H1 (cell line): ENCODE measurements around the gene ZNF555. TPM values are rescaled to one million over a fixed set of nuclear protein-coding genes. Genes with fewer than 3 reads are reported as not detected.

Experiments used
- CTCF ChIA-PET: fragments of 300-600 bp; sonication (Branson Sonifier 250); formaldehyde crosslinking; loops from one replicate; lab custom pipeline; 2021; ENCODE audit not compliant: partially characterized antibody; lab: Charles Lee
- POLR2A ChIA-PET: fragments of 300-600 bp; sonication (Branson Sonifier 250); formaldehyde crosslinking; loops from one replicate; lab custom pipeline; 2021; ENCODE audit warnings: inconsistent platforms; ENCODE audit not compliant: partially characterized antibody; lab: Charles Lee
- DNase-seq, 2 experiments: peaks; one replicate each; pipeline versions ENCODE4 v3.0.0 to v3.0.0-alpha.2; 2010 to 2022; ENCODE audit warnings: low spot score in 2 of 2, low read depth in 1 of 2, mixed read lengths in 1 of 2
- FAIRE-seq: peaks from 2 replicates; lab custom pipeline; 2011; peaks lifted over from hg19 to GRCh38; lab: Jason Lieb, UNC
- H2AFZ ChIP-seq: 2 replicates; pipeline ENCODE4 v1.8.1; 2012; ENCODE audit warnings: low read length, inconsistent platforms
- H2AK5ac ChIP-seq: 2 replicates; pipeline ENCODE4 v1.6.1; 2013; ENCODE audit warnings: low read depth, low read length
- H2BK120ac ChIP-seq: replicated peaks from 2 replicates; pipeline ENCODE3; 2013; ENCODE audit warnings: low read depth, low read length, inconsistent platforms
- H2BK12ac ChIP-seq: 2 replicates; pipeline ENCODE4 v1.6.1; 2013; ENCODE audit warnings: low read depth, low read length
- H2BK15ac ChIP-seq: 2 replicates; pipeline ENCODE4 v1.6.1; 2013; ENCODE audit warnings: low read length
- H2BK20ac ChIP-seq: 2 replicates; pipeline ENCODE4 v1.6.1; 2013; ENCODE audit warnings: low read length
- H2BK5ac ChIP-seq: 2 replicates; pipeline ENCODE4 v1.6.1; 2013; ENCODE audit warnings: low read depth, low read length
- H3K14ac ChIP-seq: 2 replicates; pipeline ENCODE4 v1.6.1; 2013; ENCODE audit warnings: inconsistent platforms; ENCODE audit not compliant: insufficient read length
- H3K18ac ChIP-seq: 2 replicates; pipeline ENCODE4 v1.6.1; 2013; ENCODE audit warnings: low read length; ENCODE audit errors: extremely low read depth
- H3K23ac ChIP-seq: 2 replicates; pipeline ENCODE4 v1.6.1; 2013; ENCODE audit warnings: inconsistent platforms; ENCODE audit not compliant: insufficient read length
- H3K23me2 ChIP-seq: 2 replicates; pipeline ENCODE4 v1.6.1; 2013; ENCODE audit warnings: low read depth, low read length
- H3K27ac ChIP-seq: 2 replicates; pipeline ENCODE4 v1.6.1; 2011; ENCODE audit warnings: low read depth, low read length, inconsistent platforms
- H3K27me3 ChIP-seq, 4 experiments: replicated peaks in 1 of 4; 1 replicate in 1 of 4; 2 replicates in 3 of 4; pipeline versions ENCODE4 v1.6.1 to v1.8.1; 2011 to 2013; ENCODE audit warnings: low read length in 3 of 4, mild to moderate bottlenecking in 3 of 4, inconsistent platforms in 2 of 4, mixed read lengths in 2 of 4, moderate library complexity in 1 of 4; ENCODE audit not compliant: control insufficient read depth in 3 of 4, insufficient read depth in 3 of 4; ENCODE audit errors: extremely low read depth in 1 of 4
- H3K36me3 ChIP-seq, 4 experiments: 2 replicates each; pipeline versions ENCODE4 v1.6.1 to v1.8.1; 2011 to 2013; ENCODE audit warnings: mild to moderate bottlenecking in 4 of 4, low read length in 3 of 4, moderate library complexity in 2 of 4, control low read depth in 1 of 4, inconsistent platforms in 1 of 4; ENCODE audit not compliant: insufficient read depth in 4 of 4, control insufficient read depth in 2 of 4
- H3K4ac ChIP-seq: replicated peaks from 2 replicates; pipeline ENCODE3; 2013; ENCODE audit warnings: low read length, low read depth, mixed read lengths, inconsistent platforms; ENCODE audit not compliant: insufficient read length
- H3K4me1 ChIP-seq, 4 experiments: replicated peaks in 1 of 4; 1 replicate in 1 of 4; 2 replicates in 3 of 4; pipeline versions ENCODE4 v1.6.1 to v1.8.1; 2011 to 2013; ENCODE audit warnings: low read length in 3 of 4, inconsistent platforms in 2 of 4, mixed read lengths in 1 of 4; ENCODE audit not compliant: insufficient read depth in 4 of 4, control insufficient read depth in 3 of 4
- H3K4me2 ChIP-seq, 2 experiments: 2 replicates each; pipeline versions ENCODE4 v1.6.1 to v1.8.1; 2011 to 2013; ENCODE audit warnings: low read depth in 2 of 2, low read length in 2 of 2, control low read depth in 1 of 2, inconsistent platforms in 1 of 2, mild to moderate bottlenecking in 1 of 2; ENCODE audit not compliant: insufficient read depth in 1 of 2
- H3K4me3 ChIP-seq, 4 experiments: fragments of 200-600, 300-600 bp in 1 of 4; sonication (generic), shearing (Covaris generic), sonication (Bioruptor Twin) in 1 of 4; 2 replicates each; pipeline versions ENCODE4 v1.5.1 to v1.8.1; 2011 to 2016; ENCODE audit warnings: low read length in 4 of 4, low read depth in 3 of 4, control low read depth in 2 of 4, inconsistent platforms in 2 of 4, mild to moderate bottlenecking in 2 of 4, mixed read lengths in 1 of 4, moderate library complexity in 1 of 4; ENCODE audit not compliant: insufficient read depth in 2 of 4; ENCODE audit errors: extremely low read depth in 1 of 4
- H3K56ac ChIP-seq: replicated peaks from 2 replicates; pipeline ENCODE3; 2013; ENCODE audit warnings: low read depth, mild to moderate bottlenecking, mixed read lengths, low read length, inconsistent platforms; ENCODE audit not compliant: insufficient read length
- H3K79me1 ChIP-seq: 2 replicates; pipeline ENCODE4 v1.6.1; 2013; ENCODE audit warnings: low read depth, low read length, control low read depth
- H3K79me2 ChIP-seq, 2 experiments: 2 replicates each; pipeline versions ENCODE4 v1.6.1 to v1.8.1; 2012 to 2013; ENCODE audit warnings: low read length in 2 of 2, mild to moderate bottlenecking in 2 of 2, inconsistent platforms in 1 of 2; ENCODE audit not compliant: insufficient read depth in 2 of 2, control insufficient read depth in 1 of 2
- H3K9ac ChIP-seq, 4 experiments: replicated peaks in 1 of 4; 1 replicate in 1 of 4; 2 replicates in 3 of 4; pipeline versions ENCODE4 v1.6.1 to v1.8.1; 2011 to 2013; ENCODE audit warnings: low read depth in 3 of 4, low read length in 3 of 4, control low read depth in 2 of 4, mild to moderate bottlenecking in 2 of 4, moderate library complexity in 2 of 4, inconsistent platforms in 1 of 4; ENCODE audit errors: extremely low read depth in 1 of 4
- H3K9me3 ChIP-seq, 2 experiments: 2 replicates each; pipeline versions ENCODE4 v1.6.1 to v1.8.1; 2012 to 2013; ENCODE audit warnings: mild to moderate bottlenecking in 2 of 2, moderate library complexity in 2 of 2, control low read depth in 1 of 2, inconsistent platforms in 1 of 2, low read depth in 1 of 2, low read length in 1 of 2, mixed read lengths in 1 of 2; ENCODE audit not compliant: insufficient read depth in 2 of 2
- H4K20me1 ChIP-seq, 2 experiments: replicated peaks in 1 of 2; 2 replicates each; pipeline versions ENCODE3 to v1.8.1; 2011 to 2013; ENCODE audit warnings: inconsistent platforms in 2 of 2, low read length in 2 of 2, mild to moderate bottlenecking in 1 of 2; ENCODE audit not compliant: insufficient read depth in 2 of 2, control insufficient read depth in 1 of 2
- H4K5ac ChIP-seq: 2 replicates; pipeline ENCODE4 v1.6.1; 2013; ENCODE audit warnings: low read length, low read depth, mixed read lengths, inconsistent platforms; ENCODE audit not compliant: insufficient read length
- H4K8ac ChIP-seq: 2 replicates; pipeline ENCODE4 v1.8.0; 2013; ENCODE audit warnings: mild to moderate bottlenecking, moderate library complexity, low read length, inconsistent platforms; ENCODE audit not compliant: insufficient read depth; ENCODE audit errors: extremely low read depth
- H4K91ac ChIP-seq: replicated peaks from 2 replicates; pipeline ENCODE3; 2013; ENCODE audit warnings: low read length, mixed read lengths, inconsistent platforms; ENCODE audit not compliant: insufficient read length
- CREB1 ChIP-seq: IDR thresholded peaks from 2 replicates; pipeline ENCODE4 v1.6.1; 2012; ENCODE audit warnings: inconsistent platforms
- WGBS, 2 experiments: shearing (Covaris generic) in 1 of 2; methylation state at CpG; one replicate each; pipeline versions ENCODE4 v1.1.6 to v1.1.7; 2013 to 2015; ENCODE audit warnings: low lambda C conversion rate in 2 of 2, mixed read lengths in 2 of 2, inconsistent platforms in 1 of 2, low coverage in 1 of 2, missing lambda C conversion rate in 1 of 2; ENCODE audit not compliant: insufficient replicate concordance in 2 of 2, insufficient coverage in 1 of 2, insufficient read length in 1 of 2; ENCODE audit errors: extremely low coverage in 1 of 2, missing lambda C conversion rate in 1 of 2; 5-methylcytosine and 5-hydroxymethylcytosine counted together
- polyA plus RNA-seq, 7 experiments: library from polyadenylated mRNA; depleted of rRNA in 3 of 7; stranded (reverse) in 5 of 7; unstranded in 2 of 7; fragments of >200 nt in 5 of 7; fragments of 200-250 nt in 2 of 7; gene quantifications; 1 replicate in 5 of 7; 2 replicates in 1 of 7; 4 replicates in 1 of 7; pipeline versions ENCODE4 v1.2.1 to v1.2.3, GENCODE V29; 2011 to 2013; ENCODE audit warnings: missing spikeins in 2 of 7, mixed read lengths in 2 of 7
- total RNA-seq: library from RNA; stranded (reverse); fragmentation: NEBNext Ultra II Directional; extraction: Animal tissue kit (Norgen Biotek cat#: 25700); gene quantifications from 2 replicates; pipeline ENCODE4 v1.2.1, GENCODE V29; 2021

The ZNF555 gene
- total and polyA plus RNA-seq, 2 of the 8 experiments (the other 6 are each of a cell fraction or from before 2014, with no cell fraction given): 1.6 to 5.7 TPM

GRCh38 chr19:2896694-2897093 is 55.4 kb downstream of the ZNF555 start:
- H2BK5ac ChIP-seq: no peak overlapping the region
- H3K23me2 ChIP-seq: peaks cover 5% of the 10 kb centered on the region; the same call in 1 of the 2 replicates
- no peak overlapping the region for H3K23ac ChIP-seq
- H4K5ac ChIP-seq: no peak overlapping the region
- no peak for FAIRE-seq
- no peak overlapping the region for H2AFZ ChIP-seq
- H3K9me3 ChIP-seq: peaks cover 9 to 25% of the 10 kb centered on the region in 2 experiments
- H3K4me1 ChIP-seq: 0 out of 7 replicates have a peak, but pooled peaks cover 0 to under 1% (median 0%) of the 10 kb centered on the region in 4 experiments
- no peak overlapping the region for H2BK120ac ChIP-seq
- no peak overlapping the region for H3K56ac ChIP-seq
- no peak overlapping the region for H3K4me2 ChIP-seq
- no peak overlapping the region for H2BK20ac ChIP-seq
- POLR2A ChIA-PET: no interaction called here
- H2AK5ac ChIP-seq: no peak overlapping the region
- H3K9ac ChIP-seq: no peak overlapping the region
- no peak overlapping the region for H3K4ac ChIP-seq
- TF ChIP-seq CREB1: no peak
- H3K27ac ChIP-seq: no peak overlapping the region
- DNase-seq: no peak
- H4K8ac ChIP-seq: no peak overlapping the region
- no peak overlapping the region for H4K91ac ChIP-seq
- no peak overlapping the region for H2BK12ac ChIP-seq
- no peaks in the 10 kb centered on the region for H4K20me1 ChIP-seq
- CTCF ChIA-PET: interaction anchor here (0.8 kb wide), 1 partner anchor 9 kb away, joined by 3 read pairs; no protein-coding TSS in a partner anchor
- H3K4me3 ChIP-seq: no peak overlapping the region
- no peaks in the 10 kb centered on the region; the same call in 1 of the 2 replicates for H3K79me1 ChIP-seq
- H3K14ac ChIP-seq: no peak overlapping the region
- H2BK15ac ChIP-seq: no peak overlapping the region
- H3K36me3 ChIP-seq: no peaks in the 10 kb centered on the region
- 69% methylated on average over 8 of the region's 8 CpGs; no CpG with 5 or more reads in 1 of the 2 experiments for WGBS, 2 experiments
- H3K79me2 ChIP-seq: peaks cover 0 to 4% of the 10 kb centered on the region in 2 experiments; a peak in 2 of 4 replicates
- no peak overlapping the region for H3K18ac ChIP-seq
- no peaks in the 10 kb centered on the region for H3K27me3 ChIP-seq
